SIG-M5 treated with dmso at 0.1 percent for 504 hours (cell line): ENCODE results near the gene CCDC88A.
"Not testable (repeated sequence)": the region's sequence is repeated elsewhere in the genome, so short reads cannot be mapped to it uniquely, and the experiment has no call there.

ENCODE experiments used
- DNase-seq: peaks from one replicate; lab custom pipeline; 2025; ENCODE audit not compliant: unreplicated experiment; lab: John Stamatoyannopoulos, UW

CCDC88A gene

DNA sequence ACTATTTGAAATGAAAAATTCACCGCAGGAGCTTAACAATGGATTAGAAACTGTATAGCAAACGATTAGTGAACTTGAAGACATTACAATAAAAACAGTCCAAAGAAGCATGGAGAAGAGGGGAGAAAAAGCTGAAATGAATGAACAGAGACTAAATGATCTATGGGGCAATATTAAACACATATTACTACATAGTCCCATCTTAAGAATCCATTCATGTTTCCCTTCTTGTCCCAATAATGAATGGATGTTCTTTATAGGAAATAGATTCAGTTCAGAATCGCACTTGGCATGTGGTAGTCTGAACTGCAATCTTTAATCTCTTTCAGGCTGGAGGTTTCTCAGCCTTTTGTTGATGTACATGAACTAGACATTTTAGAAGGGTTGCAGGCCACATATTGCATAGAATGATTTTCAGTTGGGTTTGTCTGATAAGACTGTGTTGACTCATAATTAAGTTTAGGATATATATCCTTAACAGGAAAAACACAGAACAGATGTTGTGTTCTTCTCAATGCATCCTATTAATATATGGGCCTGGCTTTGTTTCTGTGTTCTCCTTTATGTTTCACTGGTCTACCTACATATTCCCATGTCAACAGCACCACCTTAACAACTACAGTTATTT lies 27.9 kb downstream of the CCDC88A start:
- DNase-seq = no peak

DNA sequence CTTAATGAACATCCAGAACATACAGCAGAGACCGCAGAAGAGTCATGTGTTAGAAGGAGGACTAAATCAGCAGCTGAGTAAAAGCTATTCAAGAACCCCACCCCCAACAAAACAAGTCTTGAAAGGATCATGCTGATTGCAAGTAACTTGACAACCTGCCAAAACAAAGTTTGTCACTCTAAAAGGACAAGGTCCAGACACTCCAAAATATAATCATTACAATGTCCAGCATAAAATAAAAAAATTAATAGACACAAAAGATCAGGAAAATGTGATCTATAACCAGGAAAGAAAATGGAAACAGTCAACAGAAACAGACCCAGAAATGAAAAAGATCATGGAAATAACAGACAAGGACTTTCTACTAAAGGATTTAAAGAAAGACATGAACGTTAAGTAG lies 28.5 kb downstream of the CCDC88A start:
- no peak for DNase-seq

DNA sequence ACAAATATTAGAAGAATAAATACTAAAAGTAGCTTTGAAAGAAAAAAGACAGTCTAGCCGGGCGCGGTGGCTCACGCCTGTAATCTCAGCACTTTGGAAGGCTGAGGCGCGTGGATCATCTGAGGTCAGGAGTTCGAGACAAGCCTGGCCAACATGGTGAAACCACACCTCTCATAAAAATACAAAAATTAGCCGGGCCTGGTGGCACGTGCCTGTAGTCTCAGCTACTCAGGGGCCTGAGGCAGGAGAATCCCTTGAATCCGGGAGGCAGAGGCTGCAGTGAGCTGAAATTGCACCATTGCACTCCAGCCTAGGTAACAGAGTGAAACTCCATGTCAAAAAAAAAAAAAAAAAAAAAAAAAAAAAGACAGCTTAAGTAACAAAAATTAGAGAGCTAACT lies 34.1 kb downstream of the CCDC88A start:
- not testable (repeated sequence) for DNase-seq

DNA sequence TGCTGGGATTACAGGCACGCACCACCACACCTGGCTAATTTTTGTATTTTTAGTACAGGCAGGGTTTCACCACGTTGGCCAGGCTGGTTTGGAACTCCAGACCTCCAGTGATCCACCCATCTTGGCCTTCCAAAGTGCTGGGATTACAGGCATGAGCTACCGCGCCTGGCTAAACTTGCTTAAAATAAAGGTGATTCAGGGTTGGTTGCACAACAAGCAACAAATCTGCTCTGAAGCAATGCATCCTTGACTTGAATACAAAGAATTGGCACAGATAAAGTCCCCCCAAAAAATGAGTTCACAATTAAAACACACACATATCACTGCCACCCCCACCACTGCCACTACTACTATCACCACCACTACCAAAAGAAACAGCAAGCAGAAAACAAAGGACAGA lies 34.9 kb downstream of the CCDC88A start:
- no peak for DNase-seq

DNA sequence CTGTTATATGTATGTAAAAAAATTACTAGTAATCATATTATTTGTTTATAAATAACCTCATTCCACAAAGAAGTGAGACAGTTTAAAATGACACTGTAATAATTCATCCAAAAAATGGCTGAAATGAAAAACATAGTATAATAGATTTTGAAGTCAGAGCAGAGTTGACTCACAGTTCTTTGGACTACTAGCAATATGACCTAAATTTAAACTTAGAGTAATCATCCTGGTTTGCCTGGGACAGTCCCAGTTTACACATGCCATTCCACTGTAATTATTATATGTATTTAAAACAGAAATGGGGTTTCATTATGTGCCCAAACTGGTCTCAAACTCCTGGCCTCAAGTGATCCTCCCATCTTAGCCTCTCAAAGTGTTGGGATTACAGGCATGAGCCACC lies 48.3 kb downstream of the CCDC88A start:
- no peak for DNase-seq

DNA sequence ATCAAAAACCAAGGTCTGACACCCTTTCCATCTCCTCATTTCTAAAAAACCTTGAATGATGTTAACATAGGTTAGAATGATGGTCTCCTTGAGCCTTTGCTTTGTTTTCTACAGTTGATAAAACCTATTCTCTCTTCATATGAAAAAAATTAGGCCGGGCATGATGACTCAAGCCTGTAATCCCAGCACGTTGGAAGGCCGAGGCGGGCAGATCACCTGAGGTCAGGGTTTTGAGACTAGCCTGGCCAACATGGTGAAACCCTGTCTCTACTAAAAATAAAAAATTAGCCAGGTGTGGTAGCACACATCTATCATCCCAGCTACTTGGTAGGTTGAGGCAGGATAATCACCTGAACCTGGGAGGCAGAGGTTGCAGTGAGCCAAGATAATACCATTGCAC lies 49.4 kb downstream of the CCDC88A start:
- DNase-seq = no peak

DNA sequence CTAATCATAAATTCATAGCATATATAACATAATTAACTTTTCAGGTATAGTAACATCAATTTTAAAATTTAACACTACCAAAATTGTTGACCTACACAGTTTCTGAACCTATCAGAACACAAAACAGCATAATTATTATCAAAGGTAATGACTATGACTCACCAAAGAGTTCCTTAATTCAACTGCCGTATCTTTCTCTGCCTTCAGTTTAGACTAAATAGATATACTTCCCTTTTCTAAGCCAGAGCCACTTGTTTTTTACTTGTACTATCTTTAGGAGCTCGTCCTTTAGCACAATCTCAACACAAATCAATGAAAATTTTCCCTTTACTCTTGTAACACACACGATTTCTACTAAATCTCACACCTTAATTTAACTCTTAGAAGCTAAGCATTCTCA lies 54.4 kb downstream of the CCDC88A start:
- peak; percentile 82 for DNase-seq

DNA sequence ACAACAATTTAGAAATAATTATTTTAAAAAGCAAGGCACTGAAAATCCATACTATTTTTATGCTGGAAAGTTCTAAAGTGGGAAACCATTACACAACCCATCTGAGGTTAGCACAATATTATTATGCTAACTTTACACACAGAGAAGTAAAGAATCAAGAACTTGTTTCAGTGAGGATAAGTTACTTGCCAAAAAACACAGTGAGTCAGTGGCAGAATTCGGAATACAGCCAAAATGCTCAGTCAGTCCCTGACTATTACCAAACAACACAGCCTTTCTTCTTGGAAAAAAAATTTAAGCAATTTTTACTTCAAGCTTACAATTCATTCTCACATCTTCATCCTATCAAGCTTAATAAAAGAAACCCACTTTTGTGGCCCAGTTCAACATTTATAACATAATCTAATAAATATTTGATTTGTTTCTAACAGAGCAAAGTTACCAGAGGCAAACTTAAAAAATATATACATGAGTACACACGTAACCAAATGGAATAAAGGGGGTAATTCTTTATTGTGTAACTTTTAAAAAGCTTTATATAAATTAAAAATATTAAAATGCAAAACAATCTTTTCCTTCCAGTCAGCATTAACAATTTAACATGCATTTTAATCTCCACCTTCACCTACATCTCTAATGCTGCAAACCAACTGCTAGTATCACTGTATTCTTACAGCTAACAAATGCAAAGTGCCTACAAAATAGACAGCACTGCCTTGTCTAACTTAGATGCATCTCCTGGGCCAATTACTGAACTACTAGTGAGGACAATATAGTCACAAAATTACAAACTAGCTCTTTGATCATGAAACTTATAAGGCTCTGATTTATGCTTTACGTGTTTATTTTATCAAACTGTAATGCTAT lies 55.2 kb downstream of the CCDC88A start:
- peak; percentile 10 for DNase-seq

DNA sequence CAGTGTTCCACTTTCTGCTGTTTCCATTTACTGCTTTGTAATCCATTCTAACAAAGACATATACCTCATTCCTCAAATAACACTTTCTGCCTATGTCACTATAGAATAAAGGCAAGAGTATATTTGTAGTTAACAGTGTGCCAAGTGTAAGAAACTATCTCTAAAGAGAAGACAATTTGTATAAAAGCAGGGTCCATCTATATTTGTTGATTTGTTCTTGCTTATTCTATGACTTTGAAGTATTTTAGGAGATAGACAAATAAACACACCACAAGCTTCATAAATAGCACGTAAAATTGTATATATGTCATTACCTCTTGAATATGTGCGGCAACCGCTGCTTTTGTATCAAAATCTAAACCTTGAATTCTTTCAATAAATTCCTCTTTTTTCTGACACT lies 56.0 kb downstream of the CCDC88A start:
- no peak for DNase-seq

DNA sequence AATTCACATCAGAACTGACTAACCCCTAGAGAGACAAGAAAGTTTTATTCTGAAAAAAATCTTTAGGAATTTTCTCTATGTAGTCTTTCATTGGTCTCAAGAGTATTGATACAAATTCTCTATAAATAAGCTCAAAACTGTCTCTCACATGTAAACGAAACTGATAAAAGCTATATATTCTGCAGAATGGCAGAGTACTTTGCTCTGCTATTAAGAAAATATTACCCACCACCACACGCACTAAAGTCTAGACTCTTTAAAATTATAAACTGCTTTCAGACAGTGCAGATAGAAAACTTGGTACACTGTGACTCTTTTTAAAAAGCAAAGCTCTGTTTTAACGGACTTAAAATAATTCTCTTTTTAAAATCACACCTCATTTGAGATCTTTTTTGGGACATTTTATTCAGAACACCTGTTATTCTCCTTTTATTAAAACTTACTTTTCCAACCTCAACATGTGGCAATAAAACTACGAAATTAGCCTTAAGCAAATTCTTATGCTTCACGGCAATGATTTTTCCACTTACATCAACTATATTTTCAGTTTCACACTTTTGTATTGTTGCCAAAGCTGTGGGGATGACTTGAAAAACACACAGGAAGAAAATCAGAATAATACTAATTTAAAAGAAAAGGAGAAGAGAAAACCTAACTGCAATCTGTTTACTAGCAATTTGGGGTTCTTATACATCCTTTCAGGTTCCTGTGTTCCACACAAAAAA lies 58.0 kb downstream of the CCDC88A start:
- no peak for DNase-seq

DNA sequence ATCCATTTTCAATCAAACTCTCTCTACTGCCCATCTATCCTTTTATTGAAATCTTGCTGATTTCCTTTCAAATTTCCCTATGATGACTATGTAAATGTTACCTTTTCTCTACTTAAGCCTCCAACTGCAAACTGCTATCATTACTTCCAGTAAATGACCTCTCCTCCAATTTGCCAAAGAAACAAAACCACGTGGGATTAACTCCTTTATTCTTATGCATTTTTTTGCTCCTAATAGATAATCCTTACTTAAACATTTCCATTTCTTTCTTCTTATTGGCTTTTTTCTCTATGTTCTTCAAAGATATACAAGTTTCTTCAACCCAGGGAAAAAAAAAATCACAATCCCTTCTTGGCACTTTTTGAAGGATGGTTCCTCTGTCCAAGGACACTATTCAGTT lies 61.2 kb downstream of the CCDC88A start:
- DNase-seq = no peak

DNA sequence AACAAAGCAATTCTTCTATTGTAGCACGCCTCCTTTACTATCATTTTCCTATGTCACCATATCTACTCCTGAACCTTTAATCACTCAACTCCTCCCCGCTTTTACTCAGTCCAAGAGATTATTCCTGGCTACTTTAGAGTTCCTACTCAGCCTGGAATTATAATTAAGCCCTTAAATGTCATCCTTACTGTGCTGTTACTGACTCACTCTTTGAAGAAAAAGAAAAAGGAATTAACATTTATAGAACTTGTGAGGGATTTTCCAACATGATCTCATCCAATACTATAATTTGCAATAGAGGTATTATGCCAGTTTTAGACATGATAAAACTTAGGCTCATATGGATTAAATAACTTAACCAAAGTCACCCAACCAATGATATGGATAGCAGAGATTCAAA lies 61.7 kb downstream of the CCDC88A start:
- no peak for DNase-seq

DNA sequence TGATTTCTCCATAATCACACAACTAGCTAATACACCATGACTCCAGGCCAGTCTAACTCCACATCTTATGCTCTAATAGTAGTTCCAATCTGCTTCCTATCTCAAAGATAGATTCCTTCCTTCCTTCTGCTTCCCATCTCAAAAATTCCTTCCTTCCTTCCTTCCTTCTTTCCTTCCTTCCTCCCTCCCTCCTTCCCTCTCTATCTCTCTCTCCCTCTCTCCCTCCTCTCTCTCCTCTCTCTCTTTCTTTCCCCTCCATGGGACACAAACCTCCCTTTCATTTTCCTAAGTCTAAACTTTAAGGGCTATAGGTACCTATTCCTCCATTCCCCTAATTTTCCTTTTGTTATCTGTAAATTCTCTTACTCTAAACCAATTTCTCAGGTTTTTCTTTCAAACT lies 62.5 kb downstream of the CCDC88A start:
- DNase-seq = no peak

DNA sequence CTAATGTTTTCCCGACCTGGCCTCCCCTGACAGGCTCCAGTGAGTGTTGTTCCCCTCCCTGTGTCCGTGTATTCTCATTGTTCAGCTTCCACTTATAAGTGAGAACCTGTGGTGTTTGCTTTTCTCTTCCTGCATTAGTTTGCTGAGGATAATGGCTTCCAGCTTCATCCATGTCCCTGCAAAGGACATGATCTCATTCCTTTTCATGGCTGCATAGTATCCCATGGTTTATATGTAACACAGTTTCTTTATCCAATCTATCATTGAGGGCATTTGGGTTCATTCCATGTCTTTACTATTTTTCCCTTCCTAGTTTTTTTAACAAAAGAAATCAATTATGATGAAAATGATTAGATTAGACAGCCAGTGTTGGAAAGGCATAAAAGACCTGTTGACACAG lies 63.5 kb downstream of the CCDC88A start:
- DNase-seq = not testable (repeated sequence)

DNA sequence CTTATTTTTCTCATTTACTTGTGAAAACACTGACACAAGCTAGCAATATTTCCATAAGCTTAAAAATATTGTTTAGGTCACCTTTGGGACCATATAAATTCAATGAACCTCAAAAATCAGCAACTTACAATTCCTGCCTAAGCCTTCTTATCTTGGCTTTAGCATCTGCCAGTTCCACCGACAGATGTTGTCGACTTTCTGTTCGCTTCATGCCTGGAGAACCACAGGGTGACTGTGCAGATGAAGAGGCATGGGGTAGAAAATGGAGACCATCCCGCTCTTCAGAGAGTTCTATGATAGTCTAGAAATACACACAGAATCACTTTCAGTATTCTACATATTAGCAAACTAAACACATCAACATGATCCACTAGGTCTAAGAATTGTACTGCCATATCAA lies 64.2 kb downstream of the CCDC88A start:
- no peak for DNase-seq

DNA sequence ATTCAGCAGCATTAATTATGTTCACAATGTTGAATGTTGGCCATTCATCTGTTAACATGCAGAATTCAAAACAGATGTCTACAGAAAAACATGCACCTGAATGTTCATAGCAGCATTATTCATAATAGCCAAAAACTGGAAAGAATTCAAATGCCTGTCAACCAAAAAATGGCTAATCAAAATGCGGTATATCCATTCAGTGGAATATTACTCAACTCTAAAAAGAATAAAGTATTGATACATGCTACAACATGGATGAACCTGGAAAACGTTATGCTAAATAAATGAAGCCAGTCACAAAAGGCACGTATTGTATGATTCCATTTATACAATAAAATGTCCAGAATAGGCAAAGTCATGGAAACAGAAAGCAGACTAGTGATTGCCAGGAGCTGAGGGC lies 68.0 kb downstream of the CCDC88A start:
- DNase-seq = no peak

DNA sequence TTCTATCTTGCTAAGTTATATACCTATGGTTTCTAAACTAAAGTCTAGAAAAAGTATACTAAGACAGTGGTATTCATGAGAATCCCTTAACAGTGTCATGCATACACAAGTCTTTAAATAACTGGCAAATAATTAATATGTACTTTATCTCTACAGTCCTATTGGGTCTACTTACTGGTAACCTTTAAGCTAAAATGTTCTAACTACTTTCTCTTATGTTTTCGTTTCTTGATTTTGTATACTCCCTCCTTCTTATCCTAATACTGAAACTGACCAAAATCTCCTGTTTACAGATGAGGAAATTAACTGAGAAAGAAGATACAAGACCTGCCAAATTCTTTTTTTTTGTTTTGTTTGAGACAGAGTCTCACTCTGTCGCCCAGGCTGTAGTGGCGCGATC lies 74.6 kb downstream of the CCDC88A start:
- no peak for DNase-seq

DNA sequence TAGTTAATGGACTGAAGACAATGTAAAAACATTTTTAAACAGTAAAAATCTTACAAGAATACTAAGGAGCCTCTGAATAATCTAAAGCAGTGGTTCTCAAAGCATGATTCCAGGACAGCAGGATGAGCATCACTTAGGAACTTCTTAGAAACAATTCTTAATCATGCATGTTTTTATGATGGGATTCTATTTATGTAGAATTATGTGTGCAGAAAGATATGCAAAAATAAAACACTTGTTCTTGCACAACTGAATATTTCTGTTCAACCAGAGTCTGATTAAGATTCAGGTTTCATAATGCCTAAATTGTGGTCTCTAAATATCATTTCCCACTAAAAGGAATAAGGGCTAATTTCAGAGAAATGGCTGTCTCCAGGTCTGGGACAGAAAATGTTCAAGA lies 81.4 kb downstream of the CCDC88A start:
- no peak for DNase-seq

DNA sequence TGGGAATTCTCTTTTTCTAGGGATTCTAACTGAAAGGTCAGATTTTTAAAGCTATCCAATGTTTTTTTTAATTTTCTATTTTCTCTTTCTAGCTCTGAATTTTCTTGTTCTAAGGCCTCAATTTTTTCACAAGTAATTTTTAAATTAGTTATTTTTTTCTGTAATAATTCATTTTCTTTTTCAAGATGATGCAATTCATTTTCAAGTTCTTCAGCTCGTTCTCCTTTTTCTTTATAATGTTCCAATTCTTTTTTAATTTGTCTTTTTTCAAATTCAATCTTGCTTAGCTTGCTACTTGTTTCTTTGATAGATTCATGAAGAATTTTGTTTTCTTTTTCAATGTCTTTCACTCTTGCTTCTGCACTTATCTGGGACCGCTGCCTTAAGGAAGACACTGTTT lies 84.9 kb downstream of the CCDC88A start:
- no peak for DNase-seq

DNA sequence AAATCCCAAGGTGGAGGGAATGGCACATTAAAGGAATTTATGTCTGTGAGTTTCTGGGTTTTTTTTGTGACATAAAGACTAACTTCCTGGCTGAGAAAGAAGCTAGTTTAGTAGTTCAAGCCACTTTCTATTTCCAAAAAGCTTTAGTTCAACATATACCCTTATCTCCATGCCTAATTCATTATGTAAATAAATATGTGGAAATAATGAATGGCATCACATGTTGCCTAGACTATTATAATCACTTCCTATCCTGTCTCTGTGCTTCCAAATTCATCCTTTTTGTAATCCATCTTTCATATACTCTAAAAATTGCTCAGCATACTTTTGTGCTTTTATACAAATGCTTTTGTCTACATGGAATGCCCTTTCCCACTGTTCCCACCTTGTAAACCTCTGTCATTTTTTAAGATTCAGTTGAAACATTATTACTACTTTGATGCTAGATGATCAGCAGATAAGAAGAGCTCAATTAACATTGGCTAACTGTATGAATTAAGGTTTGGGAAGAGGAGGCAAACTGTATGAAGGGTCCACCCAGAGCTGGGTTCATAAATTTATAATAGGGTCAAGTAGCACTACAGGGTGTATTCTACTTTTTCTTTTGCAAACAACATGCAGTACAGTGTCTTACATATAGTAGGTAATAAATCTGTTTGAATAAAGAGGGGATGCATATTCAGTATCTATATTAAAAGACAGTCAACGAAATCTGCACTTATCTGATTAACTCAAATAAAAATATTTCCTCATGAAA lies 88.9 kb downstream of the CCDC88A start:
- DNase-seq = no peak

DNA sequence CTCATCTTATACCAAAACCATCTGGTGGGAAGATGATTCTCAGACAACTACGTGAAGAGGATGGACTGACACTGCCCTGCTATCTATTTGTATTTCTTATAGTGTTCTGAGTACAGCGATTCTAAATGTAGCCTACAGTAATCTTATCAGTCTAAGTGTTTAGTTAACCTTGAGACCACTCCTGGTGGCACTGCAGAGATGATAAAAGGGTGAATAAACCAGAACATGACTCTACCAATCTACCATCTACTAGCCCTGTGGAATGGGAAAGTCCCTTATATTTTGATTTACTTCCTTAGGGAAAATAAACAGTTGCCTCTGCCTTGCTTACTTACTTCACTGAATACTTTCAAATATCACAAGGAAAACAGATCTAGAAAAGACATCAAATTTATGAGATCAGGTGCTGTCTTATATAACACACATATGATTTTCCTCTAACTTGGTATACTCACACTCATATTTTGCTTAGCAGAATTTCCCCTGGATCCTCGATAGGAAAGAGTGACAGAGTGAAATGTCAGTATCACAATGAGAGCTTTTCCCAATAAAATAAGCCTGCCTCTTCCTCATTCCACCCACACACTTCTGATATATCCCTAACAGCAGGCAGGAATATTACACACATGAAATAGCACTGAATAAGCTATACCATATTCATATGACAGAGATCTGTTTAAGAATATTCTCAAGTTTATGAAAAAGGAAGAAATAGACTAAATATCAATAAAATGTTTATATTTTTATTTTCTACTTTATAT lies 92.0 kb downstream of the CCDC88A start:
- DNase-seq = no peak
